HEK293T (cell line): ENCODE results near the gene MATCAP1.

Experiments
- BHLHE40 ChIP-seq: fragments of 450-650 bp; IDR thresholded peaks from 2 replicates; pipeline ENCODE4 v1.6.1; 2016; ENCODE audit warnings: mild to moderate bottlenecking, moderate library complexity, borderline replicate concordance
- ELF4 ChIP-seq: fragments of 450-650 bp; IDR thresholded peaks from 2 replicates; pipeline ENCODE4 v1.6.1; 2017; ENCODE audit warnings: antibody characterized with exemption
- FOXK2 ChIP-seq: fragments of 450-650 bp; IDR thresholded peaks from 2 replicates; pipeline ENCODE4 v1.6.1; 2016; ENCODE audit warnings: mild to moderate bottlenecking
- FOXM1 ChIP-seq: fragments of 450-650 bp; IDR thresholded peaks from 2 replicates; pipeline ENCODE4 v1.6.1; 2017; ENCODE audit warnings: mild to moderate bottlenecking, borderline replicate concordance
- L3MBTL2 ChIP-seq: fragments of 450-650 bp; conservative IDR thresholded peaks from 2 replicates; pipeline ENCODE4 v1.6.1; 2016; ENCODE audit warnings: mild to moderate bottlenecking
- LEF1 ChIP-seq: fragments of 450-650 bp; IDR thresholded peaks from 2 replicates; pipeline ENCODE4 v1.6.1; 2017; ENCODE audit warnings: mild to moderate bottlenecking, borderline replicate concordance
- NFRKB ChIP-seq: fragments of 450-650 bp; IDR thresholded peaks from 2 replicates; pipeline ENCODE4 v1.6.1; 2016; ENCODE audit warnings: mild to moderate bottlenecking, moderate library complexity
- SP1 ChIP-seq: fragments of 450-650 bp; IDR thresholded peaks from 2 replicates; pipeline ENCODE4 v1.6.1; 2017
- SUZ12 ChIP-seq: fragments of 450-650 bp; IDR thresholded peaks from 2 replicates; pipeline ENCODE4 v1.6.1; 2016; ENCODE audit warnings: mild to moderate bottlenecking
- TARDBP ChIP-seq: fragments of 450-650 bp; IDR thresholded peaks from 2 replicates; pipeline ENCODE4 v1.6.1; 2016

DNA sequence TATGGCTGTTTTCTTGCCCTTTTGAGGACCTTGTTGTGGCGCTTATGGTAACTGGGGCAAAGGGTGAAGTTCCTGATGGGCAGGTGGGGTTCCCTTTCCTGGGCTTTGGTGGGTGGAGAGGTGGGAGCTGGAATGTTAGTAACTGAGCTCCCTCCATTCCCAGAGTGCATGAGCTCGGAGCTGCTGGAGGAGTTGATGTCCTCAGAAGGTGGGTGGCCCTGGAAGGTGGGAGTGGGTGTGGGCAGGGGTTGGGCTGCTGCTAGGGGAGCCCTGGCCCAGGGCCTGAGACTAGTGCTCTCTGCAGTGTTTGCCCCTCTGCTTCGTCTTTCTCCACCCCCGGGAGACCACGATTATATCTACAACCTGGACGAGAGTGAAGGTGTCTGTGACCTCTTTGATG is 13.9 kb upstream of the MATCAP1 start:
- TF ChIP-seq FOXK2 (no peak), SUZ12 (no peak), FOXM1 (no peak), SP1 (no peak), NFRKB (no peak), ELF4 (no peak), LEF1 (no peak), TARDBP (no peak), BHLHE40 (no peak), L3MBTL2 (no peak)
